Right cardiac atrium (tissue), 5 donors: ENCODE results near the gene PACS1. TPM values are rescaled to one million over a fixed set of nuclear protein-coding genes. Genes with fewer than 3 reads are reported as not detected.

Source experiments
- ATAC-seq, 2 donors: fragments of 200-7000 bp; cut with Tn5 transposase; one replicate each; pipeline versions ENCODE4 v1.8.0 to v1.9.1; 2020; ENCODE audit warnings: moderate library complexity in 2 of 2, mild to moderate bottlenecking in 1 of 2
- DNase-seq, 3 donors: peaks; one replicate each; pipeline ENCODE4 v3.0.0-alpha.2; 2020
- H3K27ac ChIP-seq: one replicate; pipeline ENCODE4 v1.5.1; 2013; ENCODE audit warnings: mild to moderate bottlenecking, low read length, control low read depth, moderate library complexity
- H3K27me3 ChIP-seq: one replicate; pipeline ENCODE4 v1.6.1; 2013; ENCODE audit not compliant: control insufficient read depth, insufficient read depth
- H3K4me1 ChIP-seq: one replicate; pipeline ENCODE4 v1.6.1; 2013; ENCODE audit warnings: low read length; ENCODE audit not compliant: control insufficient read depth, insufficient read depth
- H3K4me3 ChIP-seq: one replicate; pipeline ENCODE4 v1.5.1; 2013; ENCODE audit warnings: low read length, control low read depth
- H3K9me3 ChIP-seq: one replicate; pipeline ENCODE4 v1.6.1; 2013; ENCODE audit warnings: low read length; ENCODE audit not compliant: control insufficient read depth
- WGBS: extraction: QIAGEN DNeasy Blood & Tissue Kit; methylation state at CpG from one replicate; pipeline ENCODE4 v1.1.7; 2013; 5-methylcytosine and 5-hydroxymethylcytosine counted together
- intact Hi-C, 4 donors: fragments of 100-400 bp; cut with DNase I; formaldehyde crosslinking; loops; one replicate each; pipeline versions ENCODE4 v1.11.0 to v1.14.0; 2022 to 2023
- polyA plus RNA-seq: library from polyadenylated mRNA; stranded (reverse); fragments of 200-250 nt; gene quantifications from one replicate; pipeline ENCODE4 v1.2.3, GENCODE V29; 2013
- total RNA-seq, 4 donors: library from RNA; stranded (reverse); fragmentation: NEBNext Ultra II Directional; extraction: Animal tissue kit (Norgen Biotek cat#: 25700); gene quantifications; one replicate each; pipeline ENCODE4 v1.2.1, GENCODE V29; 2021
- donor health status: healthy with polysubstance abuse.
- donor health status: DM: no; HTN: yes; CAD: no.
- donor health status: DM: no; HTN: no; CAD: no.
- donor health status: DM: no; HTN: yes; CAD: no; lungs with severe emphysema.
- donor health status: DM: yes; HTN: yes; CAD: no.

Gene PACS1
- total and polyA plus RNA-seq, 5 donors, result 30.9 to 82.5 (median 52.0) TPM

- intact Hi-C loops, result no loop called here
- H3K27ac ChIP-seq, result no peak overlapping the region
- H3K9me3 ChIP-seq, result no peaks in the 10 kb centered on the region
- no peak overlapping the region for H3K4me3 ChIP-seq
- 81% methylated on average over 3 of the region's 3 CpGs for WGBS
- no peaks in the 10 kb centered on the region for H3K4me1 ChIP-seq
- no peak for ATAC-seq
- H3K27me3 ChIP-seq, result no peaks in the 10 kb centered on the region
- DNase-seq, result no peak
These were observed 30.3 kb upstream of the PACS1 start for GRCh38 chr11:66039765-66040164.

- ATAC-seq, result no peak
These were observed 27.7 kb upstream of the PACS1 start for GRCh38 chr11:66042227-66042995.

GRCh38 chr11:66042996-66043906, 26.8 kb upstream of the PACS1 start:
- WGBS, result 96% methylated on average over 88 of the region's 88 CpGs
- Histone ChIP-seq H3K27ac (no peak overlapping the region), H3K4me3 (no peak overlapping the region), H3K27me3 (no peaks in the 10 kb centered on the region), H3K9me3 (no peaks in the 10 kb centered on the region), H3K4me1 (no peaks in the 10 kb centered on the region)
- no peak for DNase-seq
- intact Hi-C loops, result no loop called here
- ATAC-seq, result no peak

More at GRCh38 chr11:66042227-66042995, 27.7 kb upstream of the PACS1 start:
- Histone ChIP-seq H3K27ac (no peak overlapping the region), H3K4me1 (no peaks in the 10 kb centered on the region), H3K27me3 (no peaks in the 10 kb centered on the region), H3K4me3 (no peak overlapping the region), H3K9me3 (no peaks in the 10 kb centered on the region)
- intact Hi-C loops, result no loop called here
- DNase-seq, result no peak
- 96% methylated on average over 81 of the region's 81 CpGs for WGBS

- ATAC-seq, result no peak
- intact Hi-C loops, result no loop called here
- no peak overlapping the region for H3K27ac ChIP-seq
These were observed 25.3 kb upstream of the PACS1 start for GRCh38 chr11:66044757-66045156.

GRCh38 chr11:66045177-66045639, 24.9 kb upstream of the PACS1 start:
- Histone ChIP-seq H3K27me3 (no peaks in the 10 kb centered on the region), H3K27ac (no peak overlapping the region), H3K4me3 (no peak overlapping the region), H3K9me3 (no peaks in the 10 kb centered on the region), H3K4me1 (no peaks in the 10 kb centered on the region)
- peak; percentile 53 to 64 for ATAC-seq
- intact Hi-C loops, result no loop called here
- peak; percentile 74 to 88 (median 87) for DNase-seq
- WGBS, result 17% methylated on average over 11 of the region's 11 CpGs

More at GRCh38 chr11:66044757-66045156, 25.3 kb upstream of the PACS1 start:
- Histone ChIP-seq H3K9me3 (no peaks in the 10 kb centered on the region), H3K27me3 (no peaks in the 10 kb centered on the region), H3K4me1 (no peaks in the 10 kb centered on the region), H3K4me3 (no peak overlapping the region)
- no peak for DNase-seq
- 64% methylated on average over 6 of the region's 6 CpGs for WGBS

GRCh38 chr11:66046901-66047300, 23.2 kb upstream of the PACS1 start:
- Histone ChIP-seq H3K9me3 (no peaks in the 10 kb centered on the region), H3K27ac (peak overlapping the region; percentile 45), H3K27me3 (no peaks in the 10 kb centered on the region), H3K4me3 (no peak overlapping the region), H3K4me1 (peaks cover 3% of the 10 kb centered on the region)
- ATAC-seq (no peak), DNase-seq (no peak)
- intact Hi-C loops, result no loop called here
- 96% methylated on average over 3 of the region's 3 CpGs for WGBS

GRCh38 chr11:66047541-66048365, 22.3 kb upstream of the PACS1 start:
- DNase-seq (peak in 2 of 3 donors; percentile 66), ATAC-seq (peak in 1 of 2 donors; percentile 25)
- no peaks in the 10 kb centered on the region for H3K27me3 ChIP-seq
- WGBS, result 60% methylated on average over 11 of the region's 11 CpGs
- no peak overlapping the region for H3K4me3 ChIP-seq
- peaks cover 3% of the 10 kb centered on the region for H3K4me1 ChIP-seq
- intact Hi-C loops, result no loop called here
- no peaks in the 10 kb centered on the region for H3K9me3 ChIP-seq
- peak overlapping the region; percentile 48 for H3K27ac ChIP-seq

- ATAC-seq (no peak), DNase-seq (peak in 1 of 3 donors; percentile 59)
- no peaks in the 10 kb centered on the region for H3K9me3 ChIP-seq
- H3K4me1 ChIP-seq, result peaks cover 7% of the 10 kb centered on the region
- peak within 1 kb of the TSS; percentile 47 for H3K4me3 ChIP-seq
- H3K27ac ChIP-seq, result peak within 1 kb of the TSS; percentile 48
- intact Hi-C loops, result no loop called here
- H3K27me3 ChIP-seq, result no peaks in the 10 kb centered on the region
- WGBS, result 8% methylated on average over 39 of the region's 39 CpGs
These were observed 21.3 kb upstream of the PACS1 start, which contains the start of gene GAL3ST3 for GRCh38 chr11:66048547-66049323. Gene GAL3ST3 (minus strand): TSS chr11:66049161. CDS start chr11:66045415, 3,746 bp downstream.

- H3K4me1 ChIP-seq, result peaks cover 7% of the 10 kb centered on the region
- H3K27ac ChIP-seq, result peak overlapping the region; percentile 60
- no peak overlapping the region for H3K4me3 ChIP-seq
- H3K9me3 ChIP-seq, result no peaks in the 10 kb centered on the region
- ATAC-seq (no peak), DNase-seq (no peak)
- WGBS, result 73% methylated on average over 5 of the region's 5 CpGs
- no peaks in the 10 kb centered on the region for H3K27me3 ChIP-seq
- intact Hi-C loops, result no loop called here
These were observed 19.4 kb upstream of the PACS1 start for GRCh38 chr11:66050581-66051231.
